Measurements from ENCODE around the gene KLHL25. TPM values are rescaled to one million over a fixed set of nuclear protein-coding genes. Genes with fewer than 3 reads are reported as not detected.

The KLHL25 gene
- total and polyA plus RNA-seq, 2 of the 8 experiments (the other 6 are each of a cell fraction or from before 2014, with no cell fraction given) = 16.5 to 22.0 TPM

- TF ChIP-seq TAF7 (optimal IDR thresholded peaks at IDR 0.05; ENCODE audit: borderline replicate concordance, low read depth, low read length) (no peak), YY1 (IDR thresholded peaks at IDR 0.05; ENCODE audit: low read depth, low read length) (no peak)
Measured at GRCh38 chr15:85723960-85724945, 70.5 kb downstream of the KLHL25 start (continued).
